Spleen (tissue), 7 donors: ENCODE results near the gene ZBP1.

Experiments
- CTCF ChIP-seq, 11 experiments: fragments of 200-600 bp in 7 of 11; fragments of 450-650 bp in 4 of 11; sonication (generic) in 4 of 11; IDR thresholded peaks in 8 of 11; conservative IDR thresholded peaks in 3 of 11; 1 replicate in 7 of 11; 2 replicates in 4 of 11; pipeline versions ENCODE4 v1.4.0 to v1.8.0; 2016 to 2021; ENCODE audit warnings: antibody characterized with exemption in 11 of 11, inconsistent platforms in 4 of 11, mild to moderate bottlenecking in 1 of 11
- POLR2A ChIP-seq, 3 donors: fragments of 450-650 bp; IDR thresholded peaks; one replicate each; pipeline ENCODE4 v1.5.1; 2017; ENCODE audit warnings: antibody characterized with exemption in 3 of 3, mild to moderate bottlenecking in 1 of 3
- donor health status: DM: no; HTN: no; CAD: no; lungs with moderate emphysema.
- donor health status: DM: no; HTN: no; CAD: no.
- donor health status: DM: no; HTN: no; CAD: no.

DNA sequence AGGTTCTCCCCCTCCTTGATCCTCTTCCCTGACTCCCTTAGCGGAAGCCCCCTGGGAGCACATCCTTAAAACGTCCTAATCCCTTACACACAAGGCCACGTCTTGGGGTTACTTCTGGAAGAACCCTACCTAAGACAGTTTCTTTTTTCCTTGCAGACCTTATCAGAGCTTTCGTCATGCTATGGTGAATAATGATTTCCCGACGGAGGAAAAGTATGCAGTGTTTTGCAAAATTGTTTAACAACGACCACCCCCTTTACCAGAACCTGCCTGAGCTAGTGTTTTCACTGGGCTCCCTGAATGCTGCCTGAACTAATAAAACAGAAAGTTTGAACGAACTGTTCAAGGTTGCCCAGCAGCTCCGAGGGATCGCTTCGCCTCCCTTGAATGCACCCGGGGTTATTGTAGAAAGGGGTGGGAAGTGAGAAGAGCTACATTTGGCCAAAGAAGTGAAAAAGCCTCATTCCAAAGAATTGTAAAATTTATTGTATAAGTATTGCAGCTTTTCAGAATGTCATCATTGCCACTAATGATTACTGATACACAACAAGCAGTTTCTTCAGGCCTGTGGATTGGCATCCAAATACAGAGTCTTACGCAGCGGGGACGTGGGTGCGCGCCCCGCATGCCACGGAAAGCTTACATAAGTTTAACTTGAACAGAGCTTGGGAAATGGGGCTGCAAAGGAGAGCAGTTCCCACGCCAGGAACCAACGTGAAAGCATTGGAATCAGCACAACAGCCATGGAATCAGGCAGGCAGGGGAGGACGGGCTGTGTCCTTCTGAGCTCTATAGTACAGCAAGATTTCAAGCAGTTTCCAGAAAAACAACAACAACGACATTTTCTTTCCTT, 27.9 kb upstream of the ZBP1 start:
- no peak for TF ChIP-seq CTCF (IDR thresholded peaks at IDR 0.05 in 8 of 11, conservative IDR thresholded peaks at IDR 0.05 in 3 of 11)
- no peak for TF ChIP-seq POLR2A (IDR thresholded peaks at IDR 0.05)
